Fibroblast of skin of left biceps (primary cell): ENCODE measurements around the gene TTYH3.

Experiments used
- DNase-seq, 2 experiments: peaks; one replicate each; pipeline ENCODE4 v3.0.0-alpha.2; 2013; ENCODE audit warnings: low read depth in 2 of 2

TTYH3 gene

GRCh38 chr7:2649139-2649838 lies 17.5 kb downstream of the TTYH3 start:
- DNase-seq = no peak

GRCh38 chr7:2649991-2650390 lies 18.2 kb downstream of the TTYH3 start:
- DNase-seq = no peak

- DNase-seq = no peak
Measured at GRCh38 chr7:2650451-2650850, 18.7 kb downstream of the TTYH3 start.

- no peak for DNase-seq
Measured at GRCh38 chr7:2651336-2651735, 19.6 kb downstream of the TTYH3 start.

- no peak for DNase-seq
Measured at GRCh38 chr7:2651847-2652735, 20.3 kb downstream of the TTYH3 start.

- no peak for DNase-seq
Measured at GRCh38 chr7:2652736-2653060, 20.9 kb downstream of the TTYH3 start.

- DNase-seq = no peak
Measured at GRCh38 chr7:2654059-2654458, 22.3 kb downstream of the TTYH3 start.

- DNase-seq = no peak
Measured at GRCh38 chr7:2655870-2656614, 24.3 kb downstream of the TTYH3 start.

- DNase-seq = no peak
Measured at GRCh38 chr7:2657208-2657607, 25.4 kb downstream of the TTYH3 start.

- DNase-seq = no peak
Measured at GRCh38 chr7:2657920-2658671, 26.3 kb downstream of the TTYH3 start.

GRCh38 chr7:2658941-2659340 lies 27.2 kb downstream of the TTYH3 start:
- DNase-seq = no peak

- no peak for DNase-seq
Measured at GRCh38 chr7:2659556-2660358, 28.0 kb downstream of the TTYH3 start.

GRCh38 chr7:2660359-2661095 lies 28.7 kb downstream of the TTYH3 start:
- DNase-seq = no peak

- no peak for DNase-seq
Measured at GRCh38 chr7:2661096-2661449, 29.3 kb downstream of the TTYH3 start.

GRCh38 chr7:2661602-2662272 lies 30.0 kb downstream of the TTYH3 start:
- no peak for DNase-seq

GRCh38 chr7:2662273-2663120 lies 30.7 kb downstream of the TTYH3 start:
- no peak for DNase-seq

GRCh38 chr7:2663121-2663886 lies 31.5 kb downstream of the TTYH3 start:
- no peak for DNase-seq

GRCh38 chr7:2663960-2664359 lies 32.2 kb downstream of the TTYH3 start:
- DNase-seq = no peak
